ENCODE data around the gene PSMB7. TPM values are rescaled to one million over a fixed set of nuclear protein-coding genes. Genes with fewer than 3 reads are reported as not detected.
A peak's percentile ranks its signal among the peaks of the same experiment; 100 is the strongest.

The PSMB7 gene
- total RNA-seq, 2 donors from 2014 or later: 145 to 147 TPM

GRCh38 chr9:124373851-124374250 lies 41.4 kb downstream of the PSMB7 start:
- no peak overlapping the region for H3K4me3 Mint-ChIP-seq

DNA sequence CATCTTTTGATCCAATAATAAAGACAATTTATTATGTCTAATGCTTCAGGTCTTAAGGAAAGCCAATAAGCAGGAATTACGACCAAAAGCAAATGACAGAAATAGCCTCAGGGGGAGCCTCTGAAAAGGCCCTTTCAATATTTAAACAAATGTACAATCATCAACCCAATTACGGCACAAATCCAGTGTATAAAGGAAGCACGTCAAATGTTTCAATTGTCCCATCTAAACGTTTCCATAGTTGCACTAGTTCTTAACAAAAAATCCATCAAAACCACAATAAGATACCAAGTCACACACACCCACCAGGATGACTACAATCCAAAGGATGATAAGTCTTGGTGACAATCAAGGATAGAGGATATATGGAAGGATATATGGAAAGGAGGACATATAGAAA lies 41.9 kb downstream of the PSMB7 start:
- ATAC-seq (no peak), DNase-seq (ENCODE audit: low spot score) (no peak)
- no peak overlapping the region for H3K4me3 Mint-ChIP-seq
- no peaks in the 10 kb centered on the region for H3K9me3 Mint-ChIP-seq
- peaks cover 37% of the 10 kb centered on the region in 2 donors for H3K4me1 Mint-ChIP-seq (ENCODE audit: low read depth in 2 of 2)
- H3K27me3 Mint-ChIP-seq: no peaks in the 10 kb centered on the region
- H3K27ac Mint-ChIP-seq: no peak overlapping the region
- H3K36me3 Mint-ChIP-seq: no peaks in the 10 kb centered on the region

More at GRCh38 chr9:124373851-124374250, 41.4 kb downstream of the PSMB7 start:
- ATAC-seq (no peak), DNase-seq (ENCODE audit: low spot score) (no peak)
- Mint-ChIP-seq H3K36me3 (no peaks in the 10 kb centered on the region), H3K9me3 (no peaks in the 10 kb centered on the region), H3K4me1 (ENCODE audit: low read depth in 2 of 2) (peaks cover 33 to 39% of the 10 kb centered on the region in 2 donors), H3K27me3 (no peaks in the 10 kb centered on the region), H3K27ac (no peak overlapping the region)

- no peak overlapping the region for H3K4me3 Mint-ChIP-seq
Measured at GRCh38 chr9:124372038-124372437, 43.2 kb downstream of the PSMB7 start.

DNA sequence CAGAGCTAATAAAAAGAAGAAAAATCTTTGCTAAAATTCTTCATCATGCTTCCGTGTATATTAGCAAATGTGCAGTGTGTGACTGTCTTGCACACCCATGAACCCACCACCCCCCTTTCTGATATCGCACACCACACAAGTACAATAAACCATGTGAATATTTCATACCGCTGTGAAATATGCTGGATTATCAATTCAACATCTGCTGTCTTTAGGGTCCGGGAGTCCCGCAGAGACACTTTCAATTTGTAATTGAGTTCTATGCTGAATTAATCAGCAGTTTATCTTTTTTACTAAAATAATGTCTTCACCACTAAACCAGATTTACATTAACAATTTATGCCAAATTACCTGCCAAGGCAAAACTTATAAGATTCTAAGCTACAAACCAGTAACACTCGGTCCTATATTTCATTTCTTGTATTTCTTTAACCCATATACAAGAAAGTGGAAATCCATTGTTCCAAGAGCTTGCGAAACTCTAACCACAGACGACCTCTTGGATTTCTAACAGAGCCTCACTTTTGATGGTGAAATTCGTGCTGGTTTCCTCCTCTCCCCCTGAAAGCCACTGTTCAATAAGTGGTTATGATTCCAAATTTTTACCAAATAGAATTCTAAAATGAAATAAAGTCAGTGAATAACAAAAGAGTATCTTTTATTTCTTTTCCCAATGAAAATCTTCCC lies 44.2 kb downstream of the PSMB7 start:
- Mint-ChIP-seq H3K27me3 (no peaks in the 10 kb centered on the region), H3K36me3 (no peaks in the 10 kb centered on the region), H3K4me1 (ENCODE audit: low read depth in 2 of 2) (peaks cover 39 to 47% of the 10 kb centered on the region in 2 donors), H3K4me3 (no peak overlapping the region), H3K27ac (no peak overlapping the region), H3K9me3 (no peaks in the 10 kb centered on the region)
- ATAC-seq (no peak), DNase-seq (ENCODE audit: low spot score) (no peak)

More at GRCh38 chr9:124372038-124372437, 43.2 kb downstream of the PSMB7 start:
- DNase-seq (ENCODE audit: low spot score) (no peak), ATAC-seq (no peak)
- no peaks in the 10 kb centered on the region for H3K9me3 Mint-ChIP-seq
- no peaks in the 10 kb centered on the region for H3K27me3 Mint-ChIP-seq
- H3K27ac Mint-ChIP-seq: no peak overlapping the region
- H3K36me3 Mint-ChIP-seq: no peaks in the 10 kb centered on the region
- H3K4me1 Mint-ChIP-seq (ENCODE audit: low read depth in 2 of 2): peaks cover 34 to 42% of the 10 kb centered on the region in 2 donors

GRCh38 chr9:124369231-124369797 lies 45.9 kb downstream of the PSMB7 start:
- Mint-ChIP-seq H3K27me3 (no peaks in the 10 kb centered on the region), H3K27ac (peak overlapping the region in 1 of 2 donors; percentile 42), H3K9me3 (no peaks in the 10 kb centered on the region), H3K36me3 (peaks cover 6% of the 10 kb centered on the region), H3K4me3 (no peak overlapping the region), H3K4me1 (ENCODE audit: low read depth in 2 of 2) (peaks cover 50 to 51% of the 10 kb centered on the region in 2 donors)
- no peak for DNase-seq (ENCODE audit: low spot score)
- ATAC-seq: no peak

DNA sequence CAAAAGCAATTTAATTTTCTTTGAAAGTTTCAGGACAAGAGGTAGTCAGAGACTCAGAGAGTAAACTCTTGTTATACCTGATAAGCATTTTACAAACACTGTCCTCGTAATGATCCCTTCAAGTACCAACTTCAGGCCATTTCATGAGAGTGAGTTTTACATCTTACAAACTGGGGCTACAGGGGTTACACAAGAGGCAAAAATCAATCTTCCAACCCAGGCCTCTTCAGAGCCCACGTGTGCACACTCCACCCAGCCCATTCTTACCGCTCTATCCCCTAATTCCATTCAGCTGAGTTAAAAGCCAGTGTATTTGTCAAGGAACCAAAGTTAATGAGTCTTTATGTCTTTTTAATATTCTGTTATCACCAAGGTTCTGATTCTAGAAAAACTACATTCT lies 46.5 kb downstream of the PSMB7 start:
- Mint-ChIP-seq H3K4me3 (no peak overlapping the region), H3K4me1 (ENCODE audit: low read depth in 2 of 2) (peaks cover 51 to 54% of the 10 kb centered on the region in 2 donors), H3K36me3 (peaks cover 6% of the 10 kb centered on the region), H3K9me3 (no peaks in the 10 kb centered on the region), H3K27ac (peak overlapping the region in 1 of 2 donors; percentile 42), H3K27me3 (no peaks in the 10 kb centered on the region)
- no peak for ATAC-seq
- DNase-seq (ENCODE audit: low spot score): no peak

DNA sequence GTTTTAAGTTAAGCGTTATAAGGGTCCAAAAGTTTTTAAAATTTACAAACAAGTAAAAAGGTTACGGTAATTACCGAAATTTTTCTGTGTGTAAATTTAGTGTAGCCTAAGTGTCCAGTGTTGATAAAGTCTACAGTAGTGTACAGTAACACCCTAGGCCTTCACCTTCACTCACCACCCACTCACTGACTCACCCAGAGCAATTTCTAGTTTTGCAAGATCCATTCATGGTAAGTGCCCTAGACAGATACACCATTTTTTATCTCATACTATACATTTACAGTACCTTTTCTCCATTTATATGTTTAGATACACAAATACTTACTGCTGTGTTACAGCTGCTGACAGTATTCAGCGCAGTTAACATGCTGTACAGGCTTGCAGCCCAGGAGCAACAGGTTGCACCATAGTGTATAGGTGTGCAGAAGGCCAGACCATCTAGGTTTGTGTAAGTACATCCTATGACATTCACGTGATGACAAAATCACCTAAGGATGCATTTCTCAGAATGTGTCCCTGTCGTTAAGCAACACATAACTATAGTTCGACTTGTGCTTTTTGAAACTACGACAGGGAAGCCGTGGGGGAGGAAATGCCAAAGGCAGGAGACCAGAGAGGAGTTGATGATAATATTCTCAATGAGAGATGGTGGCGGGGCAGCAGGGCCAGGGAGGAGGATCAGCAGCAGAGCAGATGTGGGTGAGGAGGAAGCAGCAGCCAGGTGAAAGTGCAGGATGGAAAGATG lies 48.6 kb downstream of the PSMB7 start:
- Mint-ChIP-seq H3K9me3 (no peaks in the 10 kb centered on the region), H3K4me3 (no peak overlapping the region), H3K27me3 (no peaks in the 10 kb centered on the region), H3K4me1 (ENCODE audit: low read depth in 2 of 2) (peaks cover 45 to 49% of the 10 kb centered on the region in 2 donors), H3K27ac (peak overlapping the region in 1 of 2 donors; percentile 26), H3K36me3 (peaks cover 6% of the 10 kb centered on the region)
- no peak for DNase-seq (ENCODE audit: low spot score)
- peak in 1 of 2 donors; percentile 56 for ATAC-seq

DNA sequence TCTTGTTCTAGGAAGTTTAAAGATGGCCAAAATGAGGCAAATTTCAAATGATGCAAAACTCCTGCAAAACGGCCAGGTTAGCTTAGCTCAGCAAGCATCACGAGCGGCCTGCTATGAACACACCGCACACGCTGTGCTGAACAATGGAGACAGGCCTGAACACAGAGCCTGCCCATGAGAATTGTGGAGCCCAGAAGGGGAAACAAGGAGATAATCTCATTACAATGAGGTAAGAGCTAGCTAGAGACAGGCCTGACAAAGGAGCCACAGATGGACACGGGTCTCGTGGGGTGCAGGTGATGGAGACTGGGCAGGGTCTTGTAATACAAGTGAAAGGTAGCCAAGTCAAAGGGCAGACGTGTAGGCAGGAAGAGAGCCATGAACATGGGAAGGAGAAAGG lies 50.2 kb downstream of the PSMB7 start:
- Mint-ChIP-seq H3K36me3 (peaks cover 6% of the 10 kb centered on the region), H3K4me1 (ENCODE audit: low read depth in 2 of 2) (peaks cover 45 to 53% of the 10 kb centered on the region in 2 donors), H3K27ac (peak overlapping the region; percentile 7 to 53), H3K4me3 (no peak overlapping the region), H3K9me3 (no peaks in the 10 kb centered on the region), H3K27me3 (no peaks in the 10 kb centered on the region)
- no peak for ATAC-seq
- DNase-seq (ENCODE audit: low spot score): no peak

DNA sequence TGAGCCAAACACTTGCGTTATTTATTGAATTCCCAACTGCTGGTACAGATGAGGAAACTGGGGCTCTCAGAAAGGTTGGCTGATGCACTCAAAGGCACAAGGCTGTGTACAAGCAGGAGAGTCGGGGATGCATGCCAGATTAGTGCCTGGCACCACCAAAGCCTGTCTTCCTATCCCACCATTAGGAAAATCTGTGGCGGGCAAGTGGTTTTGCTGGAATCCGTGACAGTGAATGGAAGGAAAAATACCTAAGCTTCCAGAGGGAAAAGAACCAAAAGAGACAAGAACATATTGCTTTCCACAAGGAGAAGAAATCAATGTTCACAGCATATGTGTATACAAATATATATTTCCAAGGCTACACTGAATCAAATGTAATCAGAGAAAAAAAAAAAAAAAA lies 51.1 kb downstream of the PSMB7 start:
- Mint-ChIP-seq H3K4me3 (no peak overlapping the region), H3K27me3 (no peaks in the 10 kb centered on the region), H3K9me3 (no peaks in the 10 kb centered on the region), H3K36me3 (peaks cover 6% of the 10 kb centered on the region), H3K27ac (no peak overlapping the region), H3K4me1 (ENCODE audit: low read depth in 2 of 2) (peaks cover 46 to 54% of the 10 kb centered on the region in 2 donors)
- no peak for ATAC-seq
- DNase-seq (ENCODE audit: low spot score): no peak

DNA sequence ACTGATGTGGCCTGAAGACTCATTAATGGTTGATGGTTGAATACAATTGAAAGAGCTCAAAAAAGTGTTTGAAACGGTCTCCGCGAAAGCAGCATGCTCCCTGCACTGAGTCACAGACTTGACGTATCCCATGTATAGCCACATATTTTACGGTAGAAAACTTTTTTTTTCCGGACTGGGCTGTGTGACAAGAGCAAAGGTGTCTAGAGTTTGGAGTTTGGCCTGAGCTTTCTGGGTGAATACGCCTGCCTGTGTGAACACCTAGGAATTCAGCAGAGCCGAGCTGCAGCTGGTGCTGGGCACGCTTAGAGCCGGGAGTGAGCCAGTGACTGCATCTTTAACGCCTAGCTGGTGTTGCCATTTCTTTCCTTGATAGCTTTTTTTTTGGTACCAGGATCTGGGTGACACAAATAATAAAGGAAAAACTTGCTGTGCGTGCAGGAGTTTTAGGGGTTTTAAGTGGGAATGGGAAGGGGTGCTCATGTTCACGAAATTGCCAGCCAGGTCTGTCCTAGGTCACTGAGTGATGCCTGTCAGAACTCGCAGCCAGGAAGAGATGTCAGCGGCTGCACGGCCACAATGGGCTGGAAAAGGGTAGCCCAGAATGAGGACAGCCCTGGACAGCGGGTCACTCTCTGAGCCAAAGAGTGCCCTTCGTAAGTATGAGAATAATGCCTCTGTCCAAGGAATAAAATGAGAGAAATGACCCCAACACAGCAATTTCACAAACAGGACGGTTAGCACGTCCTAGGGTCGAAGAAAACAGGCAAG lies 51.7 kb downstream of the PSMB7 start:
- Mint-ChIP-seq H3K27ac (no peak overlapping the region), H3K9me3 (no peaks in the 10 kb centered on the region), H3K4me3 (no peak overlapping the region), H3K27me3 (no peaks in the 10 kb centered on the region), H3K4me1 (ENCODE audit: low read depth in 2 of 2) (peaks cover 49 to 51% of the 10 kb centered on the region in 2 donors), H3K36me3 (peaks cover 6% of the 10 kb centered on the region)
- no peak for ATAC-seq
- no peak for DNase-seq (ENCODE audit: low spot score)

DNA sequence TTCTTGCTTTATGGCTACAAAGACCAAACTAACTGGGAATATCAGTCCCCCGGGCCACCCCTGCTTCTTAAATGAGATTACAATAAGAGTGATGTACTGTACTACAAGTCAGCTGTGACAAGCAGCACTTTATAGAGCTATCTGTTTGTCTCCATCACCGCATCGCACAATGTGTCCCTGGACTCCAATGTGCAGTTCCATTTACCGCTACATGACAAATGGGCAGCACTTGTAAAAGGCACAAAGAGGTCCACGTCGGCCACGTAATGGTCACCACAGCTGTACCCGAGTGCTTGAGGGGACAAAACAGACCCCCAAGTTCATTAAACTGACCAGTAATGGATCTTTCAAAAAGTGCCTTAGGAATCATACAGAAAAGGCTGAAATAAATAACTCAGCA lies 54.1 kb downstream of the PSMB7 start:
- H3K4me1 Mint-ChIP-seq (ENCODE audit: low read depth in 2 of 2): peaks cover 48 to 54% of the 10 kb centered on the region in 2 donors
- ATAC-seq: no peak
- H3K4me3 Mint-ChIP-seq: no peak overlapping the region
- peaks cover 6% of the 10 kb centered on the region for H3K36me3 Mint-ChIP-seq
- DNase-seq (ENCODE audit: low spot score): no peak
- H3K27me3 Mint-ChIP-seq: no peaks in the 10 kb centered on the region
- H3K9me3 Mint-ChIP-seq: no peaks in the 10 kb centered on the region
- H3K27ac Mint-ChIP-seq: no peak overlapping the region

GRCh38 chr9:124359855-124360678 lies 55.2 kb downstream of the PSMB7 start:
- no peak overlapping the region for H3K4me3 Mint-ChIP-seq
- peaks cover 47 to 48% of the 10 kb centered on the region in 2 donors for H3K4me1 Mint-ChIP-seq (ENCODE audit: low read depth in 2 of 2)
- no peaks in the 10 kb centered on the region for H3K27me3 Mint-ChIP-seq
- H3K36me3 Mint-ChIP-seq: peaks cover 4% of the 10 kb centered on the region
- H3K27ac Mint-ChIP-seq: peak overlapping the region in 1 of 2 donors; percentile 43
- DNase-seq (ENCODE audit: low spot score) (no peak), ATAC-seq (no peak)
- H3K9me3 Mint-ChIP-seq: no peaks in the 10 kb centered on the region

DNA sequence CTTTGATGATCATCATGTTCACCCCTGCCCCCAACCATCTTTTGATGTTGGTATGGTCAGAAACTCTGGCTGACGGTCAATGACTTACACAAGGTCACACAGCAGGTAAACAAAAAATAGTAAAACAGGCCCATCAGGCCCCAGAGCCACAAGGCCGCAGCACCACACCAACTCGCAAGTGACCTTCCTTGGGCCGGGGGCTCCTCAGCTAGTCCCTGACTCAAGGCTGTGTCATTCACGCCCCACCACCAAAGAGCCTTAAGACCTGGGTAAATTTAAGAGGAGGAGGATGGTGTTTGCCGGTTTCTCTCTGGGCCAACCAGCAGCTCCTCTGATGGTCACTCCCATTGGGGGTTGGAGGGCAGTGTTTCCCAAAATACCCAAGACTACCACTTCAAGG lies 55.8 kb downstream of the PSMB7 start:
- no peak for DNase-seq (ENCODE audit: low spot score)
- H3K27ac Mint-ChIP-seq: peak overlapping the region in 1 of 2 donors; percentile 43
- no peak for ATAC-seq

More for the DNA sequence above, 55.8 kb downstream of the PSMB7 start:
- Mint-ChIP-seq H3K9me3 (no peaks in the 10 kb centered on the region), H3K27me3 (no peaks in the 10 kb centered on the region), H3K4me3 (no peak overlapping the region), H3K36me3 (no peaks in the 10 kb centered on the region), H3K4me1 (ENCODE audit: low read depth in 2 of 2) (peaks cover 42 to 48% of the 10 kb centered on the region in 2 donors)
